H9 (cell line): ENCODE results near the gene DCBLD1. TPM values are rescaled to one million over a fixed set of nuclear protein-coding genes. Genes with fewer than 3 reads are reported as not detected.
"Not testable (repeated sequence)": the region's sequence is repeated elsewhere in the genome, so short reads cannot be mapped to it uniquely, and the experiment has no call there.

Experiments used
- DNase-seq: peaks from one replicate; pipeline ENCODE4 v3.0.0-alpha.2; 2017
- H2AFZ ChIP-seq: one replicate; pipeline ENCODE4 v1.6.1; 2013; ENCODE audit warnings: mild to moderate bottlenecking, low read length, control low read depth, moderate library complexity
- H2AK5ac ChIP-seq: 2 replicates; pipeline ENCODE4 v1.6.1; 2013; ENCODE audit warnings: low read length, control low read depth, mixed read lengths; ENCODE audit not compliant: insufficient read length
- H2BK120ac ChIP-seq: one replicate; pipeline ENCODE4 v1.6.1; 2013; ENCODE audit warnings: low read depth, mild to moderate bottlenecking, low read length, control low read depth, inconsistent platforms; ENCODE audit not compliant: poor library complexity, severe bottlenecking
- H2BK12ac ChIP-seq: 2 replicates; pipeline ENCODE4 v1.6.1; 2013; ENCODE audit warnings: low read length, control low read depth, mixed read lengths, low read depth; ENCODE audit not compliant: insufficient read length
- H2BK15ac ChIP-seq: 2 replicates; pipeline ENCODE4 v1.6.1; 2013; ENCODE audit warnings: low read depth, low read length, control low read depth
- H2BK20ac ChIP-seq: one replicate; pipeline ENCODE4 v1.6.1; 2013; ENCODE audit warnings: low read depth, mild to moderate bottlenecking, low read length, control low read depth, inconsistent platforms; ENCODE audit not compliant: poor library complexity, severe bottlenecking
- H2BK5ac ChIP-seq: 2 replicates; pipeline ENCODE4 v1.6.1; 2013; ENCODE audit warnings: low read length, control low read depth, mixed read lengths; ENCODE audit not compliant: insufficient read length
- H3K14ac ChIP-seq: 2 replicates; pipeline ENCODE4 v1.6.1; 2013; ENCODE audit warnings: low read length, control low read depth; ENCODE audit not compliant: insufficient read depth
- H3K18ac ChIP-seq: 2 replicates; pipeline ENCODE4 v1.6.1; 2013; ENCODE audit warnings: low read depth, mild to moderate bottlenecking, mixed read lengths, low read length, control low read depth; ENCODE audit not compliant: insufficient read length
- H3K23ac ChIP-seq: 2 replicates; pipeline ENCODE4 v1.6.1; 2013; ENCODE audit warnings: low read length, control low read depth, mixed read lengths, low read depth; ENCODE audit not compliant: insufficient read length
- H3K23me2 ChIP-seq: 2 replicates; pipeline ENCODE4 v1.6.1; 2013; ENCODE audit warnings: low read depth, mild to moderate bottlenecking, mixed read lengths, low read length, control low read depth; ENCODE audit not compliant: insufficient read length, poor library complexity, severe bottlenecking
- H3K27ac ChIP-seq: 2 replicates; pipeline ENCODE4 v1.5.1; 2013; ENCODE audit warnings: low read length, control low read depth, mixed read lengths, low read depth; ENCODE audit not compliant: insufficient read length
- H3K27me3 ChIP-seq: 2 replicates; pipeline ENCODE4 v1.6.1; 2013; ENCODE audit warnings: low read length, control low read depth, inconsistent platforms; ENCODE audit not compliant: insufficient read depth
- H3K4ac ChIP-seq: 2 replicates; pipeline ENCODE4 v1.6.1; 2013; ENCODE audit warnings: low read depth, mild to moderate bottlenecking, control low read depth, inconsistent platforms, low read length, moderate library complexity
- H3K4me1 ChIP-seq: 2 replicates; pipeline ENCODE4 v1.6.1; 2013; ENCODE audit warnings: low read length, control low read depth, inconsistent platforms; ENCODE audit not compliant: insufficient read depth
- H3K4me2 ChIP-seq: 2 replicates; pipeline ENCODE4 v1.6.1; 2013; ENCODE audit warnings: low read length, control low read depth, mixed read lengths; ENCODE audit not compliant: insufficient read length, insufficient read depth
- H3K56ac ChIP-seq: 2 replicates; pipeline ENCODE4 v1.6.1; 2013; ENCODE audit warnings: low read depth, mild to moderate bottlenecking, mixed read lengths, low read length, control low read depth; ENCODE audit not compliant: insufficient read length
- H3K79me1 ChIP-seq: 2 replicates; pipeline ENCODE4 v1.6.1; 2013; ENCODE audit warnings: low read depth, mild to moderate bottlenecking, moderate library complexity, low read length, control low read depth, inconsistent platforms; ENCODE audit not compliant: insufficient read depth, poor library complexity, severe bottlenecking
- H3K79me2 ChIP-seq: 2 replicates; pipeline ENCODE4 v1.6.1; 2013; ENCODE audit warnings: low read length, control low read depth, inconsistent platforms; ENCODE audit not compliant: insufficient read depth
- H3K9ac ChIP-seq: 2 replicates; pipeline ENCODE4 v1.6.1; 2013; ENCODE audit warnings: low read length, control low read depth, mixed read lengths; ENCODE audit not compliant: insufficient read length; ENCODE audit errors: extremely low read depth
- H3K9me3 ChIP-seq: one replicate; pipeline ENCODE4 v1.6.1; 2013; ENCODE audit warnings: low read depth, low read length, inconsistent platforms; ENCODE audit not compliant: control insufficient read depth
- H3T11ph ChIP-seq: one replicate; pipeline ENCODE4 v1.6.1; 2013; ENCODE audit warnings: mild to moderate bottlenecking, low read length, control low read depth, inconsistent platforms
- H4K20me1 ChIP-seq: one replicate; pipeline ENCODE4 v1.6.1; 2013; ENCODE audit not compliant: control insufficient read depth, insufficient read length, insufficient read depth
- H4K5ac ChIP-seq: 2 replicates; pipeline ENCODE4 v1.6.1; 2013; ENCODE audit warnings: low read depth, mild to moderate bottlenecking, mixed read lengths, low read length, control low read depth; ENCODE audit not compliant: insufficient read length
- H4K8ac ChIP-seq: replicated peaks from 2 replicates; pipeline ENCODE4 v1.6.1; 2013; ENCODE audit warnings: low read length, control low read depth, mixed read lengths, low read depth; ENCODE audit not compliant: insufficient read length
- H4K91ac ChIP-seq: 2 replicates; pipeline ENCODE4 v1.6.1; 2013; ENCODE audit warnings: low read depth, mild to moderate bottlenecking, moderate library complexity, mixed read lengths, low read length, control low read depth; ENCODE audit not compliant: insufficient read length
- H3K27ac Mint-ChIP-seq, 3 experiments: 2 replicates in 2 of 3; 3 replicates in 1 of 3; pipeline ENCODE4 v1.8.0; 2020 to 2021; ENCODE audit warnings: mixed read lengths in 3 of 3, mild to moderate bottlenecking in 1 of 3, moderate library complexity in 1 of 3
- H3K27me3 Mint-ChIP-seq: 2 replicates; pipeline ENCODE4 v1.8.0; 2021; ENCODE audit warnings: low read depth, mild to moderate bottlenecking, moderate library complexity, mixed read lengths
- H3K36me3 Mint-ChIP-seq, 3 experiments: 2 replicates in 2 of 3; 3 replicates in 1 of 3; pipeline ENCODE4 v1.8.0; 2020 to 2021; ENCODE audit warnings: low read depth in 3 of 3, mixed read lengths in 3 of 3; ENCODE audit not compliant: insufficient read depth in 1 of 3
- H3K4me1 Mint-ChIP-seq, 2 experiments: 2 replicates each; pipeline ENCODE4 v1.8.0; 2020; ENCODE audit warnings: mixed read lengths in 2 of 2
- H3K4me3 Mint-ChIP-seq, 2 experiments: 2 replicates in 1 of 2; 3 replicates in 1 of 2; pipeline ENCODE4 v1.8.0; 2020 to 2021; ENCODE audit warnings: mild to moderate bottlenecking in 2 of 2, mixed read lengths in 2 of 2, moderate library complexity in 1 of 2
- H3K9me3 Mint-ChIP-seq, 2 experiments: 2 replicates in 1 of 2; 3 replicates in 1 of 2; pipeline ENCODE4 v1.8.0; 2020; ENCODE audit warnings: mild to moderate bottlenecking in 2 of 2, mixed read lengths in 2 of 2, moderate library complexity in 1 of 2
- WGBS: extraction: QIAGEN DNeasy Blood & Tissue Kit; methylation state at CpG from one replicate; pipeline ENCODE4 v1.1.7; 2013; ENCODE audit warnings: missing lambda C conversion rate, low lambda C conversion rate, mixed read lengths; ENCODE audit not compliant: insufficient read length; ENCODE audit errors: extremely low coverage; 5-methylcytosine and 5-hydroxymethylcytosine counted together
- total RNA-seq: library from RNA; stranded (reverse); gene quantifications from 2 replicates; pipeline ENCODE4 v1.2.1, GENCODE V29; 2021
- TF ChIP-seq, protein P1 (sequence below): fragments of 200-600 bp; sonication (generic); conservative IDR thresholded peaks from 3 replicates; pipeline ENCODE4 v1.8.0; 2021; ENCODE audit warnings: antibody characterized with exemption, mild to moderate bottlenecking

Gene DCBLD1
- total RNA-seq, 1 experiment from 2014 or later = 10.1 TPM

DNA sequence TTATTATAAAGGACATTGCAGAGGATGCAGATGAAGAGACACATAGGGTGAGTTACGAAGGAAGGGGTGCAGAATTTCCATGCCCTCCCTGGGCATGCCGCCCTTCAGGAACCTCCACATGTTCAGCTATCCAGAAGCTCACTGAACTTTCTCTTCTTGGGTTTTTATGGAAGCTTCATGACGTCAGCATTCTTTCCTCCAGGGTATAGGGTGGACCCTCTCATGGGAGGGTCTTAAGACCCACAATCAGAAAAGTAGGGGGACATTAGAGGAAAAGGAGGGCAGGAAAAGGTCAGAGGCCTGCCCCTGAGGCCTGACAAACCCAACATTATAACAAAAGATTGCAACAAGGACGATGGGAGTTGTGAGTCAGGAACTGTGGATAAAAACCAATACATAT, 14.6 kb upstream of the DCBLD1 start:
- Histone ChIP-seq H3K4me1 (no peaks in the 10 kb centered on the region), H3K9me3 (no peaks in the 10 kb centered on the region), H3K14ac (no peak overlapping the region), H3K4me2 (no peak overlapping the region), H3K18ac (no peak overlapping the region), H2AFZ (no peak overlapping the region), H3K9ac (no peak overlapping the region), H3K79me1 (no peaks in the 10 kb centered on the region), H3K27ac (no peak overlapping the region), H4K20me1 (no peaks in the 10 kb centered on the region), H4K91ac (no peak overlapping the region), H2BK12ac (no peak overlapping the region), H3K23ac (no peak overlapping the region), H3T11ph (no peak overlapping the region), H2AK5ac (no peak overlapping the region), H2BK120ac (no peak overlapping the region), H3K27me3 (no peaks in the 10 kb centered on the region), H3K79me2 (no peaks in the 10 kb centered on the region), H4K8ac (no peak overlapping the region), H4K5ac (no peak overlapping the region), H3K56ac (no peak overlapping the region), H3K23me2 (no peaks in the 10 kb centered on the region), H2BK20ac (no peak overlapping the region), H2BK5ac (no peak overlapping the region), H3K4ac (no peak overlapping the region), H2BK15ac (no peak overlapping the region)
- Mint-ChIP-seq H3K27me3 (no peaks in the 10 kb centered on the region; the same call in 1 of the 2 replicates), H3K36me3 (no peaks in the 10 kb centered on the region), H3K4me3 (no peak overlapping the region), H3K4me1 (no peaks in the 10 kb centered on the region), H3K27ac (no peak overlapping the region), H3K9me3 (no peaks in the 10 kb centered on the region)
- WGBS = no CpG with 5 or more reads among the region's 4 CpGs
- TF ChIP-seq, protein P1, sequence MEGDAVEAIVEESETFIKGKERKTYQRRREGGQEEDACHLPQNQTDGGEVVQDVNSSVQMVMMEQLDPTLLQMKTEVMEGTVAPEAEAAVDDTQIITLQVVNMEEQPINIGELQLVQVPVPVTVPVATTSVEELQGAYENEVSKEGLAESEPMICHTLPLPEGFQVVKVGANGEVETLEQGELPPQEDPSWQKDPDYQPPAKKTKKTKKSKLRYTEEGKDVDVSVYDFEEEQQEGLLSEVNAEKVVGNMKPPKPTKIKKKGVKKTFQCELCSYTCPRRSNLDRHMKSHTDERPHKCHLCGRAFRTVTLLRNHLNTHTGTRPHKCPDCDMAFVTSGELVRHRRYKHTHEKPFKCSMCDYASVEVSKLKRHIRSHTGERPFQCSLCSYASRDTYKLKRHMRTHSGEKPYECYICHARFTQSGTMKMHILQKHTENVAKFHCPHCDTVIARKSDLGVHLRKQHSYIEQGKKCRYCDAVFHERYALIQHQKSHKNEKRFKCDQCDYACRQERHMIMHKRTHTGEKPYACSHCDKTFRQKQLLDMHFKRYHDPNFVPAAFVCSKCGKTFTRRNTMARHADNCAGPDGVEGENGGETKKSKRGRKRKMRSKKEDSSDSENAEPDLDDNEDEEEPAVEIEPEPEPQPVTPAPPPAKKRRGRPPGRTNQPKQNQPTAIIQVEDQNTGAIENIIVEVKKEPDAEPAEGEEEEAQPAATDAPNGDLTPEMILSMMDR = no peak
- no peak for DNase-seq

DNA sequence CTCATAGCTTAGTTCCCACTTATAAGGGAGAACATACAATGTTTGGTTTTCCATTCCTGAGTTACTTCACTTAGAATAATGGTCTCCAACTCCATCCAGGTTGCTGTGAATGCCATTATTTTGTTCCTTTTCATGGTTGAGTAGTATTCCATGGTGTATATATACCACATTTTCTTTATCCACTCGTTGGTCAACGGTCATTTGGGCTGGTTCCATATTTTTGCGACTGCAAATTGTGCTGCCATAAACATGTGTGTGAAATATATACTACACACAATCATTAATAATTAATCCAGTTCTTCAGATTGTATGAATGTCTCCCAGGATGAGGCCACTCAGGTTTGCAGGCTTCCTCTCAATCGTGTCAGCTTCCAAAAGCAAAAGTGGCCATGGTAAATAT, 13.9 kb upstream of the DCBLD1 start:
- not testable (repeated sequence) for H2BK15ac ChIP-seq, H4K8ac ChIP-seq, H3K4me1 Mint-ChIP-seq, H3K79me1 ChIP-seq, H3K56ac ChIP-seq, DNase-seq, H2BK5ac ChIP-seq, H3K9ac ChIP-seq, H2BK120ac ChIP-seq, H3K9me3 Mint-ChIP-seq, H3K27me3 ChIP-seq, H3K14ac ChIP-seq, H2AFZ ChIP-seq, H3K4ac ChIP-seq, H2BK20ac ChIP-seq, H3T11ph ChIP-seq, H3K9me3 ChIP-seq, H3K18ac ChIP-seq, H3K4me2 ChIP-seq, H2AK5ac ChIP-seq, H3K79me2 ChIP-seq, H3K23me2 ChIP-seq, H3K27ac ChIP-seq, H3K4me3 Mint-ChIP-seq, H4K20me1 ChIP-seq, H4K91ac ChIP-seq, H4K5ac ChIP-seq, H2BK12ac ChIP-seq, H3K23ac ChIP-seq, H3K27ac Mint-ChIP-seq, H3K27me3 Mint-ChIP-seq, H3K4me1 ChIP-seq, H3K36me3 Mint-ChIP-seq
- WGBS = no CpG with 5 or more reads among the region's 4 CpGs
